SIG-M5 treated with dmso at 0.1 percent for 504 hours (cell line): Measurements from ENCODE around the gene ANKRD6.

Experiments
- DNase-seq: peaks from one replicate; lab custom pipeline; 2025; ENCODE audit not compliant: unreplicated experiment; lab: John Stamatoyannopoulos, UW

ANKRD6 gene

GRCh38 chr6:89506716-89507617, 74.0 kb downstream of the ANKRD6 start:
- DNase-seq, result peak; percentile 4

GRCh38 chr6:89508755-89509563, 76.0 kb downstream of the ANKRD6 start:
- DNase-seq, result no peak

GRCh38 chr6:89509777-89510281, 76.9 kb downstream of the ANKRD6 start:
- DNase-seq, result no peak

GRCh38 chr6:89510393-89510792, 77.4 kb downstream of the ANKRD6 start:
- no peak for DNase-seq

- no peak for DNase-seq
These were observed 85.6 kb downstream of the ANKRD6 start for GRCh38 chr6:89518352-89519055.

- no peak for DNase-seq
These were observed 87.8 kb downstream of the ANKRD6 start for GRCh38 chr6:89520736-89521135.

- no peak for DNase-seq
These were observed 89.8 kb downstream of the ANKRD6 start for GRCh38 chr6:89522778-89523177.

- no peak for DNase-seq
These were observed 93.0 kb downstream of the ANKRD6 start for GRCh38 chr6:89525786-89526562.

- no peak for DNase-seq
These were observed 93.6 kb downstream of the ANKRD6 start for GRCh38 chr6:89526563-89526869.

- DNase-seq, result no peak
These were observed 94.7 kb downstream of the ANKRD6 start for GRCh38 chr6:89527634-89528033.

GRCh38 chr6:89528866-89529265, 95.9 kb downstream of the ANKRD6 start:
- no peak for DNase-seq

GRCh38 chr6:89530982-89531381, 98.0 kb downstream of the ANKRD6 start:
- no peak for DNase-seq

- no peak for DNase-seq
These were observed 103.3 kb downstream of the ANKRD6 start for GRCh38 chr6:89536231-89536630.

- no peak for DNase-seq
These were observed 106.8 kb downstream of the ANKRD6 start for GRCh38 chr6:89539779-89540178.

- DNase-seq, result no peak
These were observed 109.3 kb downstream of the ANKRD6 start for GRCh38 chr6:89542081-89542857.

- no peak for DNase-seq
These were observed 109.9 kb downstream of the ANKRD6 start for GRCh38 chr6:89542866-89543265.

GRCh38 chr6:89547281-89547680, 114.3 kb downstream of the ANKRD6 start:
- DNase-seq, result no peak

- no peak for DNase-seq
These were observed 120.5 kb downstream of the ANKRD6 start for GRCh38 chr6:89553431-89553830.

GRCh38 chr6:89554106-89554505, 121.2 kb downstream of the ANKRD6 start:
- no peak for DNase-seq

- no peak for DNase-seq
These were observed 122.1 kb downstream of the ANKRD6 start for GRCh38 chr6:89555031-89555430.
